Measurements from ENCODE around the gene CACNA1D. TPM values are rescaled to one million over a fixed set of nuclear protein-coding genes. Genes with fewer than 3 reads are reported as not detected.

CACNA1D gene
- total RNA-seq, 4 donors from 2014 or later = 12.7 to 98.9 (median 25.0) TPM

DNA sequence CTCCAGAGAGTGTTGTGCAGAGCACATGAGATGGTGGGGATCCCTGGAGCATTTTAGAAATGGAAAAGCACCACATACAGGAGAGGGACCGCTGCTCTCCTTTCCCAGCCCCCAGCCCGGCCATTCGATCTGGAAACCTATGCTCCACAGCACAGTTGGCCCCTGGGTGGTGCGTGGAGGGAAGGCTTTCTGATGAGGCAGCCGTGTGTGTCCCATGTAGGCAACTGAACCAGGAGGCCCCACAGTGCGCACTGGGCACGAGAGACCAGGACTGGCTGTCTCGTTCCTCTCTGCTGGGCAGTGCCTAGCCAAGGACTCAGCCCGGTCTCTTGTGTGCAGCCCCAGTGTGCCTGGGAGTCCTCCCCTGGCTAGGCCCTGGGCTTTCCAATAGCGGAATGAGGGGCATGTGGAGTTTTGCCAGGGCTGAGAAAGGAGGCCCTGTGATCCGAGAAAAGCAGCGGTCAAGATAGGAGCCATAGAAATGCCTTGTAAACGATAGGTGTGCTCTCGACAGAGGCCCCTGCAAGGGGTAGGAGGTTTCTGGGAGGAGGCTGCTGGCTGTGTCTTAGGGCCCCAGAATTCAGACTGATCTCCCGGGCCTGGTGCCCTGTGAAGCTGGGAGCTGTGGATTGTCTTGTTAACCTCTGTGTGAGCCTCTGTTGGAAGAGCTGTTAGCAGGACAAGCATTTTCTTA, 312.9 kb downstream of the CACNA1D start:
- DNase-seq = no peak
- Histone ChIP-seq H3K4me3 (no peak overlapping the region), H3K36me3 (no peaks in the 10 kb centered on the region), H3K27me3 (no peaks in the 10 kb centered on the region), H3K27ac (peak overlapping the region in 3 of 4 donors; percentile 13 to 65 (median 19)), H3K9me3 (no peaks in the 10 kb centered on the region), H3K4me1 (peaks cover 0 to 14% (median 12%) of the 10 kb centered on the region in 4 donors)
- TF ChIP-seq, protein P1, sequence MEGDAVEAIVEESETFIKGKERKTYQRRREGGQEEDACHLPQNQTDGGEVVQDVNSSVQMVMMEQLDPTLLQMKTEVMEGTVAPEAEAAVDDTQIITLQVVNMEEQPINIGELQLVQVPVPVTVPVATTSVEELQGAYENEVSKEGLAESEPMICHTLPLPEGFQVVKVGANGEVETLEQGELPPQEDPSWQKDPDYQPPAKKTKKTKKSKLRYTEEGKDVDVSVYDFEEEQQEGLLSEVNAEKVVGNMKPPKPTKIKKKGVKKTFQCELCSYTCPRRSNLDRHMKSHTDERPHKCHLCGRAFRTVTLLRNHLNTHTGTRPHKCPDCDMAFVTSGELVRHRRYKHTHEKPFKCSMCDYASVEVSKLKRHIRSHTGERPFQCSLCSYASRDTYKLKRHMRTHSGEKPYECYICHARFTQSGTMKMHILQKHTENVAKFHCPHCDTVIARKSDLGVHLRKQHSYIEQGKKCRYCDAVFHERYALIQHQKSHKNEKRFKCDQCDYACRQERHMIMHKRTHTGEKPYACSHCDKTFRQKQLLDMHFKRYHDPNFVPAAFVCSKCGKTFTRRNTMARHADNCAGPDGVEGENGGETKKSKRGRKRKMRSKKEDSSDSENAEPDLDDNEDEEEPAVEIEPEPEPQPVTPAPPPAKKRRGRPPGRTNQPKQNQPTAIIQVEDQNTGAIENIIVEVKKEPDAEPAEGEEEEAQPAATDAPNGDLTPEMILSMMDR (IDR thresholded peaks at IDR 0.05) = no peak
- TF ChIP-seq EP300 (IDR thresholded peaks at IDR 0.05; ENCODE audit: low read depth) (no peak), POLR2A (IDR thresholded peaks at IDR 0.05) (no peak), POLR2AphosphoS5 (IDR thresholded peaks at IDR 0.05) (no peak)
- in situ Hi-C loops (cut with MboI; ENCODE audit: low pct_ligation_motif_present in 1 of 4, low pct_unique_long_range_greater_than_20kb in 1 of 4, low sequenced_read_pairs in 3 of 4) (no loop called here), intact Hi-C loops (cut with DNase I; ENCODE audit: low total_unique reads) (no loop called here)
- 78% methylated on average over 15 of the region's 15 CpGs; no CpG with 5 or more reads in 1 of the 2 donors for WGBS, 2 donors (ENCODE audit: low coverage in 1 of 2)

DNA sequence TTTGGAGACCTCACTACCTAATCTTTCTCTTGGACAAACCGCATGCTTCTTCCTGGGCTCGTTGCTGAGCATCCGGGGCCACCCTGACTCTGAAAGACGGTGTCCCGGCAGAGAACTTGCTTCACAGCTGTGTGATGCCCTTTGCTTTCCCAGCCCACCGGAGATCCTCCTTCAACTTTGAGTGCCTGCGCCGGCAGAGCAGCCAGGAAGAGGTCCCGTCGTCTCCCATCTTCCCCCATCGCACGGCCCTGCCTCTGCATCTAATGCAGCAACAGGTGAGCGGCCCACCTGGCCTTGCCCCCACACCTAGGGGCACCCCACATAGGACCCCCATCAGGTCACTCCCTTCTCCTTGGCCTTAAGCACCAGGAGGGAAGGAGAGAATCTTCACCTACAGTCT, 314.1 kb downstream of the CACNA1D start:
- no peaks in the 10 kb centered on the region for H3K9me3 ChIP-seq
- in situ Hi-C loops (cut with MboI; ENCODE audit: low pct_ligation_motif_present in 1 of 4, low pct_unique_long_range_greater_than_20kb in 1 of 4, low sequenced_read_pairs in 3 of 4) (no loop called here), intact Hi-C loops (cut with DNase I; ENCODE audit: low total_unique reads) (no loop called here)
- peaks cover 0 to 14% (median 12%) of the 10 kb centered on the region in 4 donors for H3K4me1 ChIP-seq
- 87 to 95% methylated on average over 3 to 13 of the region's 13 CpGs for WGBS, 2 donors (ENCODE audit: low coverage in 1 of 2)
- no peaks in the 10 kb centered on the region for H3K27me3 ChIP-seq
- DNase-seq = no peak
- TF ChIP-seq EP300 (IDR thresholded peaks at IDR 0.05; ENCODE audit: low read depth) = no peak
- H3K27ac ChIP-seq = no peak overlapping the region
- H3K4me3 ChIP-seq = no peak overlapping the region
- no peaks in the 10 kb centered on the region for H3K36me3 ChIP-seq

DNA sequence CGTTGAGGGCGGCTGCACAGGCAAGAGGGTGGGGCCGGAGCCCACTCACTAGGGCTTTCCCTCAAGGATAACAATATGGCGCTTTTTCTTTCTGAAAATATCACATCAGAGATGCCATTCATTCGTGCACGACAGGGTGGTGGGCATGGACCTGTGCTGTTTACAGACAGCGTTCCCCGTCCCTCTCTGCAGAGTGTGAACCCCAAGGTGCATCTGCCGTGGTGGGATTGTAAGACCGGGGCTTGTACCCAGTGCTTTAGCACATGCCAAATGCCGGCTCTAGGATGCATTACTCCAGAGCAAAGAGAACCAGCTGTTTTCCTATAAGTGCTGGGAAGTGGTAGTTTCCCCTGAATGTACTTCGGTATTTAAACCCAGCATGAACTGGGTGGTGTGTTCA, 314.9 kb downstream of the CACNA1D start:
- intact Hi-C loops (cut with DNase I; ENCODE audit: low total_unique reads) (no loop called here), in situ Hi-C loops (cut with MboI; ENCODE audit: low pct_ligation_motif_present in 1 of 4, low pct_unique_long_range_greater_than_20kb in 1 of 4, low sequenced_read_pairs in 3 of 4) (no loop called here)
- Histone ChIP-seq H3K36me3 (no peaks in the 10 kb centered on the region), H3K27ac (no peak overlapping the region), H3K4me3 (no peak overlapping the region), H3K27me3 (no peaks in the 10 kb centered on the region), H3K9me3 (no peaks in the 10 kb centered on the region), H3K4me1 (peaks cover 0 to 14% (median 12%) of the 10 kb centered on the region in 4 donors)
- DNase-seq = no peak
- TF ChIP-seq POLR2AphosphoS5 (IDR thresholded peaks at IDR 0.05) (no peak), POLR2A (IDR thresholded peaks at IDR 0.05) (no peak), EP300 (IDR thresholded peaks at IDR 0.05; ENCODE audit: low read depth) (no peak)
- TF ChIP-seq, protein P1 (IDR thresholded peaks at IDR 0.05) = no peak
- WGBS, 2 donors (ENCODE audit: low coverage in 1 of 2) = 92 to 100% methylated on average over 1 to 12 of the region's 12 CpGs

DNA sequence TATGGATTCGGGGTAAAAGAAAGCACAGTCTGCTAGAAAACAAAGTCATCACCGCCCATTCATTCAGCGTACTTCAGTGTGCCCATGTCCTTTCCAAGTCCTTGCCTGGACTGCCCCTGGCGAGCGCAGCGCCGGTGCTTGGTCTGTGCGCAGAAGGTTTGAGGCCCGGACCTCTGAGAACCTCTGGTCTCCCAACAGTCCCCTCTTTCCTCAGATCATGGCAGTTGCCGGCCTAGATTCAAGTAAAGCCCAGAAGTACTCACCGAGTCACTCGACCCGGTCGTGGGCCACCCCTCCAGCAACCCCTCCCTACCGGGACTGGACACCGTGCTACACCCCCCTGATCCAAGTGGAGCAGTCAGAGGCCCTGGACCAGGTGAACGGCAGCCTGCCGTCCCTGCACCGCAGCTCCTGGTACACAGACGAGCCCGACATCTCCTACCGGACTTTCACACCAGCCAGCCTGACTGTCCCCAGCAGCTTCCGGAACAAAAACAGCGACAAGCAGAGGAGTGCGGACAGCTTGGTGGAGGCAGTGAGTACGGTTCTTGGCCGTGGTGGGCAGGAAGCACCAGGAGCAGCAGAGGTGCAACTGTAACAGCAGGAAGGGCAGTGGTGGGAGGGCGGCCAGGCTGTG, 315.5 kb downstream of the CACNA1D start:
- H3K9me3 ChIP-seq = no peaks in the 10 kb centered on the region
- 89 to 92% methylated on average over 7 to 28 of the region's 28 CpGs for WGBS, 2 donors (ENCODE audit: low coverage in 1 of 2)
- intact Hi-C loops (cut with DNase I; ENCODE audit: low total_unique reads) (loop anchor here (5.0 kb wide), 1 partner anchor 1863 kb away; no protein-coding TSS in a partner anchor), in situ Hi-C loops (cut with MboI; ENCODE audit: low pct_ligation_motif_present in 1 of 4, low pct_unique_long_range_greater_than_20kb in 1 of 4, low sequenced_read_pairs in 3 of 4) (no loop called here)
- DNase-seq = no peak
- no peak overlapping the region for H3K4me3 ChIP-seq
- H3K27me3 ChIP-seq = no peaks in the 10 kb centered on the region
- no peak overlapping the region for H3K27ac ChIP-seq
- TF ChIP-seq EP300 (IDR thresholded peaks at IDR 0.05; ENCODE audit: low read depth) (no peak), POLR2AphosphoS5 (IDR thresholded peaks at IDR 0.05) (no peak), POLR2A (IDR thresholded peaks at IDR 0.05) (no peak)
- H3K36me3 ChIP-seq = no peaks in the 10 kb centered on the region
- H3K4me1 ChIP-seq = peaks cover 0 to 14% (median 12%) of the 10 kb centered on the region in 4 donors
